ENCODE data around the gene CLEC1A. TPM values are rescaled to one million over a fixed set of nuclear protein-coding genes. Genes with fewer than 3 reads are reported as not detected.

Gene CLEC1A
- total RNA-seq, 1 donor from 2014 or later: 2.2 TPM

DNA sequence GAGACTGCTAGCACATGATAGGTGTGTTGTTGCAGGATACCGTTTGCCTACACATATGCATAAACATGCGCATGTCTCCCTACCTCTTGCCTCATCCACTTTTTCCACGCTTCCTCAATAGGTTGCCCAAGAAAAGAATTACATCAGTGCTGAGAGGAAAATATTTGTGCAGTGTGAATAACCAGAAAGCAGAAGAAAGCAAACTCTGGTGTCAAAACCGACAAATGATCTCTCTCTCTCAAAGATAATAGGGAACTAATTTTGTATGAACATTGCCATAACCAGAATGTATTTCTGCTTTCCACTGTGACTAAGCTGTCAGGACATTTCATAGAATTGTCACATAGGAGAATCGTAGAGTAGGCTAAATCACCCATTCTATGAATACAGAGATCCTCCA is 29.9 kb upstream of the CLEC1A start:
- Histone ChIP-seq H3K4me1 (no peaks in the 10 kb centered on the region), H3K27ac (no peak overlapping the region), H3K27me3 (no peaks in the 10 kb centered on the region), H3K4me3 (no peak overlapping the region), H3K36me3 (no peaks in the 10 kb centered on the region), H3K9me3 (no peaks in the 10 kb centered on the region)
- TF ChIP-seq POLR2AphosphoS5 (IDR thresholded peaks at IDR 0.05; ENCODE audit: insufficient read depth in 1 of 2, low read depth in 1 of 2): no peak
- TF ChIP-seq, protein P1, sequence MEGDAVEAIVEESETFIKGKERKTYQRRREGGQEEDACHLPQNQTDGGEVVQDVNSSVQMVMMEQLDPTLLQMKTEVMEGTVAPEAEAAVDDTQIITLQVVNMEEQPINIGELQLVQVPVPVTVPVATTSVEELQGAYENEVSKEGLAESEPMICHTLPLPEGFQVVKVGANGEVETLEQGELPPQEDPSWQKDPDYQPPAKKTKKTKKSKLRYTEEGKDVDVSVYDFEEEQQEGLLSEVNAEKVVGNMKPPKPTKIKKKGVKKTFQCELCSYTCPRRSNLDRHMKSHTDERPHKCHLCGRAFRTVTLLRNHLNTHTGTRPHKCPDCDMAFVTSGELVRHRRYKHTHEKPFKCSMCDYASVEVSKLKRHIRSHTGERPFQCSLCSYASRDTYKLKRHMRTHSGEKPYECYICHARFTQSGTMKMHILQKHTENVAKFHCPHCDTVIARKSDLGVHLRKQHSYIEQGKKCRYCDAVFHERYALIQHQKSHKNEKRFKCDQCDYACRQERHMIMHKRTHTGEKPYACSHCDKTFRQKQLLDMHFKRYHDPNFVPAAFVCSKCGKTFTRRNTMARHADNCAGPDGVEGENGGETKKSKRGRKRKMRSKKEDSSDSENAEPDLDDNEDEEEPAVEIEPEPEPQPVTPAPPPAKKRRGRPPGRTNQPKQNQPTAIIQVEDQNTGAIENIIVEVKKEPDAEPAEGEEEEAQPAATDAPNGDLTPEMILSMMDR (IDR thresholded peaks at IDR 0.05): no peak
- no peak for TF ChIP-seq POLR2A (IDR thresholded peaks at IDR 0.05)
- no peak for DNase-seq (ENCODE audit: extremely low spot score in 2 of 2)
- intact Hi-C loops (cut with DNase I): no loop called here

DNA sequence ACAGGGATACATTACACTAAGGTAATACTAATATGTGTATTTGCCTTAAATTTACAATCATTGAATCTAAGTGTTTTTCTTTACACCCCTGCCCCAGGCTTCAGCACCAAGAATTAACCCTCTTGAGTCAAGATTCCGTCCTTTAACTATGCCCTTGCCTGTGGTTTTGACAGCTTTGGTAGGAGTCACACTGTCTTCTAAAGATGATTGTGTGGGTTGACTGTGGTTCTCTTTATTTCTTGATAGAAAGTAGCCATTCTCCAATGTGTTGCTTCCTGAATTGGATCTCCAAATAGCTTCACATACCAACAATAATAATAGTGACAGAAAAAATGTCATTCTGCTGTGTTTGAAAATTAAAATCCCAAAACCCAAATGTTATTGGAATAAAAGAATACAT is 27.6 kb upstream of the CLEC1A start:
- no peak for DNase-seq (ENCODE audit: extremely low spot score in 2 of 2)
- Histone ChIP-seq H3K27me3 (no peaks in the 10 kb centered on the region), H3K27ac (no peak overlapping the region), H3K4me3 (no peak overlapping the region), H3K4me1 (no peaks in the 10 kb centered on the region), H3K36me3 (no peaks in the 10 kb centered on the region), H3K9me3 (no peaks in the 10 kb centered on the region)
- TF ChIP-seq, protein P1 (IDR thresholded peaks at IDR 0.05): no peak
- TF ChIP-seq POLR2A (IDR thresholded peaks at IDR 0.05): no peak
- no peak for TF ChIP-seq POLR2AphosphoS5 (IDR thresholded peaks at IDR 0.05; ENCODE audit: insufficient read depth in 1 of 2, low read depth in 1 of 2)
- intact Hi-C loops (cut with DNase I): no loop called here

DNA sequence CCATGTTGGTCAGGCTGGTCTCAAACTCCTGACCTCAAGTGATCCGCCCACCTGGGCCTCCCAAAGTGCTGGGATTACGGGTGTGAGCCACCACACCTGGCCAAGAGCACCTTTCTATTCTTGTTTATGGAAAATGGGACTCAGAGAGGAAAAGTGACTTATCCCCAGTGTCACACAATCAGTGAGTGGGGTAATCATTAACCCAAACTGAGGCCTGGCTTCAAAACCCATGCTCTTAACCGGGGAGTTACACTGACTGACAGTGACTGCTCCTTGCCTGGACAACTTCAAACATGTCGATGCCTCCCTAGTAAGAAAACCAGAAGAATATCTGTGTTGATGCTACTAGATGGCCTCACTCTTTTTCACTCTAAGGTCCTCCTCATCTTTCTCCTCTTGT is 23.9 kb upstream of the CLEC1A start:
- Histone ChIP-seq H3K27ac (no peak overlapping the region), H3K27me3 (no peaks in the 10 kb centered on the region), H3K9me3 (no peaks in the 10 kb centered on the region), H3K36me3 (no peaks in the 10 kb centered on the region), H3K4me3 (no peak overlapping the region), H3K4me1 (no peaks in the 10 kb centered on the region)
- intact Hi-C loops (cut with DNase I): no loop called here
- no peak for DNase-seq (ENCODE audit: extremely low spot score in 2 of 2)
- TF ChIP-seq, protein P1 (IDR thresholded peaks at IDR 0.05): no peak
- TF ChIP-seq POLR2AphosphoS5 (IDR thresholded peaks at IDR 0.05; ENCODE audit: insufficient read depth in 1 of 2, low read depth in 1 of 2) (no peak), POLR2A (IDR thresholded peaks at IDR 0.05) (no peak)

DNA sequence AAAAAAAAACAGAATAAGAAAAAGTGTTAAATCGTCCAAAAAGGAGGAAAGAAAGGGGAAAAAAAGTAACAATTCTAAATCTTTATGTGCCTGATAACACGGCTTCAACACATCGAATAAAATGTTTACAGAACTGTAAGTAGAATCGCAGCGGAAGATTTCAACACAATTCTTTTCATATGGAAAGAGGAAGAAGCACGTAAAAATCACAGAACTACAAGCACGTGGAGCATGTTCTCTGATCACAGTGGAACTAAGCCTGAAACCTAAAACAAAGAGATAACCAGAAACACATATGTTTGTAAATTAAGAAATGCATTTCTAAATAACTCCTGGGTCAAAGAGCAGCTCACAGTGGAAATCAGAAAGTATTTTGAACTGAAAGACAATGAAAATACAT is 22.5 kb upstream of the CLEC1A start:
- DNase-seq (ENCODE audit: extremely low spot score in 2 of 2): no peak
- Histone ChIP-seq H3K9me3 (no peaks in the 10 kb centered on the region), H3K27ac (no peak overlapping the region), H3K36me3 (no peaks in the 10 kb centered on the region), H3K4me1 (no peaks in the 10 kb centered on the region), H3K4me3 (no peak overlapping the region), H3K27me3 (no peaks in the 10 kb centered on the region)
- TF ChIP-seq, protein P1 (IDR thresholded peaks at IDR 0.05): no peak
- TF ChIP-seq POLR2AphosphoS5 (IDR thresholded peaks at IDR 0.05; ENCODE audit: insufficient read depth in 1 of 2, low read depth in 1 of 2) (no peak), POLR2A (IDR thresholded peaks at IDR 0.05) (no peak)
- intact Hi-C loops (cut with DNase I): no loop called here

DNA sequence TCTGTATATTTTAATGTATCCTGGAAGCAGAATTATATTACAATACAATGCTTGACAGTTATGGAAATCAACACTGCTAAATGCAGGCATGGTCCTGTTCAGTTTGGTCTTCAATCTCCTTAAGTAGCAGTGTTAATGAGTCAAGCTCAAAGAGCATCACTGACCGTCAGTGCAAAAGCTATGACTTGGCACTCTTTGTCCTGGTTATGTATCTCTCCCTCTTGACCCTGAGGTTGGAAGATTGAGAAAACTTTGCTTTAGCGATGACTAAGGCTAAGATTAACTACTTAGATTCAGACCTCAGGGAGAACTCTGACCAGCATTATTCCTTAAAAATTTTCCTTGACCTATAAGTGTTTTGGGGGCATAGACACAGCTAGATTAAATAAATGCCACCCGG is 20.3 kb upstream of the CLEC1A start:
- TF ChIP-seq, protein P1 (IDR thresholded peaks at IDR 0.05): no peak
- TF ChIP-seq POLR2A (IDR thresholded peaks at IDR 0.05) (no peak), POLR2AphosphoS5 (IDR thresholded peaks at IDR 0.05; ENCODE audit: insufficient read depth in 1 of 2, low read depth in 1 of 2) (no peak)
- no peak for DNase-seq (ENCODE audit: extremely low spot score in 2 of 2)

More for the DNA sequence above, 20.3 kb upstream of the CLEC1A start:
- intact Hi-C loops (cut with DNase I): no loop called here
- no peaks in the 10 kb centered on the region for H3K9me3 ChIP-seq
- no peaks in the 10 kb centered on the region for H3K27me3 ChIP-seq
- no peak overlapping the region for H3K4me3 ChIP-seq
- no peaks in the 10 kb centered on the region for H3K36me3 ChIP-seq
- H3K4me1 ChIP-seq: no peaks in the 10 kb centered on the region
- no peak overlapping the region for H3K27ac ChIP-seq

Data from vagina (tissue), 2 donors.